Uterus (tissue), 2 donors: ENCODE results near the gene SLCO3A1.

Source experiments
- POLR2A ChIP-seq, 2 donors: fragments of 450-650 bp; IDR thresholded peaks; one replicate each; pipeline ENCODE4 v1.6.1; 2016; ENCODE audit warnings: antibody characterized with exemption in 2 of 2, mild to moderate bottlenecking in 1 of 2, moderate library complexity in 1 of 2
- TF ChIP-seq, protein P1 (sequence below), 4 experiments: fragments of 200-600 bp in 2 of 4; fragments of 450-650 bp in 2 of 4; sonication (generic) in 2 of 4; IDR thresholded peaks; one replicate each; pipeline ENCODE4 v1.5.1; 2016 to 2019; ENCODE audit warnings: antibody characterized with exemption in 4 of 4, mild to moderate bottlenecking in 2 of 4, moderate library complexity in 1 of 4

DNA sequence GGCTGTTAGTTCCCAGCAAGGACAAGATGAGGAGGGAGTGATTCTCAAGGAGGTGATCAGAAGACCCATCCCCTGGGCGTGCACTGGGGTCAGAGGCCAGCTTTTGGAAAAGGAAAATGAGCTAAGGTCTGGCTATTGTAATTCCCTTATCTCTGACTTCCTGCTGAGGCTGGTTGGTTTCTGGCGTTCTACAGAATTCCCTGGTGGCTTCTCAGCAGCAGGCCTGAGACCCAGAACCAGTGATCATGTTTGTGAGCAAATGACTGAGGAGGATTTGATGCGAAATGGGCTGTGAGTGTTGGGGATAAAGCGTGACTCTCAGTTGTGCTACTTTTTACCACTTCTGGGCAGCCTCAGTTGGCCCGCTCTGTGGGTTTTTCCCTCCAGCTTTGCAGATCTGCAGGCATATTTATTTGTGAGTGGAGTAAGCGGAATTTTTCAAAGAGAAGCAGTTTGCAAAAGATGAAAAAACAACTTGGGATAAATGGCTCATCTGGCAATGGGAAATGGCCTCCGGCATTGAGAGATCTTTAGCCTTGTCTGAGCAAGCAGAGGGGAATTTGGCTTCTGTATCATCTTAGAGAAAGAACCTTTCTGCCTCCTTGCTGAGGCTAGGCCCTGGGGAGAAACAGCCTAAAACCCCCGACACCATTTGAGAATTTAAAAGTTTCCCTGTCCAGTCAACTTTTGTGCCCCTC, 102.7 kb downstream of the SLCO3A1 start:
- TF ChIP-seq, protein P1, sequence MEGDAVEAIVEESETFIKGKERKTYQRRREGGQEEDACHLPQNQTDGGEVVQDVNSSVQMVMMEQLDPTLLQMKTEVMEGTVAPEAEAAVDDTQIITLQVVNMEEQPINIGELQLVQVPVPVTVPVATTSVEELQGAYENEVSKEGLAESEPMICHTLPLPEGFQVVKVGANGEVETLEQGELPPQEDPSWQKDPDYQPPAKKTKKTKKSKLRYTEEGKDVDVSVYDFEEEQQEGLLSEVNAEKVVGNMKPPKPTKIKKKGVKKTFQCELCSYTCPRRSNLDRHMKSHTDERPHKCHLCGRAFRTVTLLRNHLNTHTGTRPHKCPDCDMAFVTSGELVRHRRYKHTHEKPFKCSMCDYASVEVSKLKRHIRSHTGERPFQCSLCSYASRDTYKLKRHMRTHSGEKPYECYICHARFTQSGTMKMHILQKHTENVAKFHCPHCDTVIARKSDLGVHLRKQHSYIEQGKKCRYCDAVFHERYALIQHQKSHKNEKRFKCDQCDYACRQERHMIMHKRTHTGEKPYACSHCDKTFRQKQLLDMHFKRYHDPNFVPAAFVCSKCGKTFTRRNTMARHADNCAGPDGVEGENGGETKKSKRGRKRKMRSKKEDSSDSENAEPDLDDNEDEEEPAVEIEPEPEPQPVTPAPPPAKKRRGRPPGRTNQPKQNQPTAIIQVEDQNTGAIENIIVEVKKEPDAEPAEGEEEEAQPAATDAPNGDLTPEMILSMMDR (IDR thresholded peaks at IDR 0.05): no peak
- no peak for TF ChIP-seq POLR2A (IDR thresholded peaks at IDR 0.05)
